ENCODE results near the gene CBFA2T2. TPM values are rescaled to one million over a fixed set of nuclear protein-coding genes. Genes with fewer than 3 reads are reported as not detected.
"Not testable (repeated sequence)": the region's sequence is repeated elsewhere in the genome, so short reads cannot be mapped to it uniquely, and the experiment has no call there.

Gene CBFA2T2
- total and polyA plus RNA-seq, 2 of the 4 experiments (the other 2 are of a cell fraction) = 3.8 to 6.2 TPM

DNA sequence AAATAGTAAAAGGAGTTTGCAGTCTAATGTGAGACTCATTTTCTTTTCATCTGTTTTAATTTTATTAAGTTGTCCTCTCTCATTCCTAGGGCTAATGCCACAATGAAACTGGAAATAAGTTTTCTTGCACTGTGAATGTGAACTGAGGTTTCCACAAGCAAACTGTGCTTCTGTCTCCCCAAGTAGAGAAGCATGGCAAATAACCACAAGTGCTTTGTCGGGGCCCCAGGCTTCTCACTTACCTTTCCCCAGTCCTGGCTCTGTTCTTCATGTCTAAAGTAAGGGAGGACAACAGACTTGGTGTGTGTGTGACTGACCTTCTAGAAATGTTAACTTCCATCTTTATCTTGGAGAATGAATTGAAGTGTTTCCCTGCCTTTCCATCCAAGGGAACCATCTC is 80.8 kb downstream of the CBFA2T2 start:
- no TSS peak for BruUV-seq (replicated peaks)
- no peak overlapping the region for H2AFZ ChIP-seq (replicated peaks; ENCODE audit: low read length, poor library complexity)
- H4K8ac ChIP-seq (ENCODE audit: low read depth in 2 of 2, low read length in 2 of 2) = no peak overlapping the region
- no peak for DNase-seq
- no peak overlapping the region for H4K5ac ChIP-seq (ENCODE audit: low read depth, low read length)
- no peak overlapping the region for H2BK120ac ChIP-seq (ENCODE audit: low read depth, low read length)
- in situ Hi-C loops (cut with MboI; ENCODE audit: low sequenced_read_pairs) (no loop called here), intact Hi-C loops (cut with micrococcal nuclease) (no loop called here), dilution Hi-C loops (cut with HindIII; ENCODE audit: low sequenced_read_pairs, unreplicated experiment) (no loop called here)
- ATAC-seq (ENCODE audit: low read depth) = no peak
- H3K4me2 ChIP-seq (ENCODE audit: low read depth, low read length) = no peak overlapping the region
- no peak overlapping the region for H3K56ac ChIP-seq (ENCODE audit: extremely low read depth, insufficient read depth, low read length)
- no peaks in the 10 kb centered on the region for H3K36me3 ChIP-seq (ENCODE audit: control insufficient read depth, insufficient read depth, low read length)
- H3K14ac ChIP-seq (replicated peaks; ENCODE audit: low read depth, low read length) = no peak overlapping the region
- no CpG with 5 or more reads among the region's 1 CpG for WGBS, 2 experiments (ENCODE audit: extremely low coverage in 2 of 2, insufficient read length in 1 of 2)
- no peak overlapping the region for H3K4me3 ChIP-seq (ENCODE audit: insufficient read depth, low read depth, low read length)
- no peaks in the 10 kb centered on the region for H3K9me3 ChIP-seq (ENCODE audit: control insufficient read depth, insufficient read depth, low read length)
- H3K27me3 ChIP-seq (ENCODE audit: control insufficient read depth, insufficient read depth, low read length) = no peaks in the 10 kb centered on the region
- H4K91ac ChIP-seq (ENCODE audit: insufficient read depth, low read depth, low read length) = no peak overlapping the region
- no peak overlapping the region for H2AK9ac ChIP-seq (replicated peaks; ENCODE audit: low read depth, low read length, poor library complexity)
- no peak overlapping the region for H2BK15ac ChIP-seq (ENCODE audit: low read depth, low read length)
- H3K9me1 ChIP-seq (ENCODE audit: insufficient read depth, low read length) = peaks cover 6% of the 10 kb centered on the region; the same call in 1 of the 2 replicates
- no peak overlapping the region for H2AK5ac ChIP-seq (ENCODE audit: low read depth, low read length)
- no peaks in the 10 kb centered on the region for H3K4me1 ChIP-seq (ENCODE audit: control insufficient read depth, insufficient read depth, low read length)
- TF ChIP-seq, protein P1, sequence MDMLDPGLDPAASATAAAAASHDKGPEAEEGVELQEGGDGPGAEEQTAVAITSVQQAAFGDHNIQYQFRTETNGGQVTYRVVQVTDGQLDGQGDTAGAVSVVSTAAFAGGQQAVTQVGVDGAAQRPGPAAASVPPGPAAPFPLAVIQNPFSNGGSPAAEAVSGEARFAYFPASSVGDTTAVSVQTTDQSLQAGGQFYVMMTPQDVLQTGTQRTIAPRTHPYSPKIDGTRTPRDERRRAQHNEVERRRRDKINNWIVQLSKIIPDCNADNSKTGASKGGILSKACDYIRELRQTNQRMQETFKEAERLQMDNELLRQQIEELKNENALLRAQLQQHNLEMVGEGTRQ (IDR thresholded peaks at IDR 0.05; ENCODE audit: low read depth, low read length) = no peak
- no peak for TF ChIP-seq POLR2A (IDR thresholded peaks at IDR 0.05; ENCODE audit: low read depth, low read length)
- TF ChIP-seq SMC3 (IDR thresholded peaks at IDR 0.05; ENCODE audit: low read depth, low read length) = no peak
- no peak for TF ChIP-seq MAZ (IDR thresholded peaks at IDR 0.05; ENCODE audit: borderline replicate concordance, low read depth, low read length)
- no peak for TF ChIP-seq FOS (IDR thresholded peaks at IDR 0.05; ENCODE audit: low read depth, low read length)
- TF ChIP-seq NFE2L2 (IDR thresholded peaks at IDR 0.05; ENCODE audit: low read depth, low read length) = no peak
- TF ChIP-seq, protein P2, sequence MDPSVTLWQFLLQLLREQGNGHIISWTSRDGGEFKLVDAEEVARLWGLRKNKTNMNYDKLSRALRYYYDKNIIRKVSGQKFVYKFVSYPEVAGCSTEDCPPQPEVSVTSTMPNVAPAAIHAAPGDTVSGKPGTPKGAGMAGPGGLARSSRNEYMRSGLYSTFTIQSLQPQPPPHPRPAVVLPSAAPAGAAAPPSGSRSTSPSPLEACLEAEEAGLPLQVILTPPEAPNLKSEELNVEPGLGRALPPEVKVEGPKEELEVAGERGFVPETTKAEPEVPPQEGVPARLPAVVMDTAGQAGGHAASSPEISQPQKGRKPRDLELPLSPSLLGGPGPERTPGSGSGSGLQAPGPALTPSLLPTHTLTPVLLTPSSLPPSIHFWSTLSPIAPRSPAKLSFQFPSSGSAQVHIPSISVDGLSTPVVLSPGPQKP (IDR thresholded peaks at IDR 0.05; ENCODE audit: borderline replicate concordance, low read depth, low read length) = no peak
- TF ChIP-seq CEBPB (IDR thresholded peaks at IDR 0.05; ENCODE audit: low read depth, low read length) = no peak
- H3K9ac ChIP-seq (ENCODE audit: low read depth, low read length) = no peak overlapping the region
- ChIA-PET CTCF (no interaction called here), POLR2A (ENCODE audit: unreplicated experiment) (no interaction called here)
- H3K4ac ChIP-seq (ENCODE audit: low read depth, low read length) = no peak overlapping the region
- H2BK5ac ChIP-seq (ENCODE audit: low read depth, low read length, poor library complexity, severe bottlenecking) = no peak overlapping the region
- no peaks in the 10 kb centered on the region for H4K20me1 ChIP-seq (ENCODE audit: insufficient read depth, low read length)
- no peak overlapping the region for H3K27ac ChIP-seq (ENCODE audit: insufficient read depth, low read length)
- no peak overlapping the region for H2BK20ac ChIP-seq (ENCODE audit: low read depth, low read length)
- H3K79me1 ChIP-seq (ENCODE audit: low read depth in 1 of 2, low read length in 2 of 2) = peaks cover 0 to 33% of the 10 kb centered on the region in 2 experiments
- H3K23ac ChIP-seq (ENCODE audit: low read depth, low read length) = no peak overlapping the region
- H3K18ac ChIP-seq (ENCODE audit: low read depth, low read length) = no peak overlapping the region

DNA sequence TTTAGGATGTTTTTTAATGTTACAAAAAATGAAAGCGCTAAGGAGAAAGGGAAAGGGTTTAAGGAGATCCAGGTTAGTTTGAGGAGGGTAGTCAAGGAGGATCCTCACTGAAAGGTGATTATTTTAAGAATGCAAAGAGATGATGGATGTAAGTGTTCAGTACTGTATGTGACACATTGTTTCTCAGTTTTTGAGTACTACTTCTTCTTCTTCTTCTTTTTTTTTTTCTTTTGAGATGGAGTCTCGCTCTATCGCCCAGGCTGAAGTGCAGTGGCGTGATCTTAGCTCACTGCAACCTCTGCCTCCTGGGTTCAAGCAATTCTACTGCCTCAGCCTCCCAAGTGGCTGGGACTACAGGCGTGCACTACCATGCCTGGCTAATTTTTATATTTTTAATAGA is 83.4 kb downstream of the CBFA2T2 start:
- POLR2A ChIA-PET (ENCODE audit: unreplicated experiment) = not testable (repeated sequence)

More for the DNA sequence above, 83.4 kb downstream of the CBFA2T2 start:
- H4K91ac ChIP-seq (ENCODE audit: insufficient read depth, low read depth, low read length); H4K20me1 ChIP-seq (ENCODE audit: insufficient read depth, low read length); intact Hi-C loops (cut with micrococcal nuclease); H3K4me1 ChIP-seq (ENCODE audit: control insufficient read depth, insufficient read depth, low read length); H3K27me3 ChIP-seq (ENCODE audit: control insufficient read depth, insufficient read depth, low read length); H3K56ac ChIP-seq (ENCODE audit: extremely low read depth, insufficient read depth, low read length); H3K18ac ChIP-seq (ENCODE audit: low read depth, low read length); H3K4ac ChIP-seq (ENCODE audit: low read depth, low read length); ATAC-seq (ENCODE audit: low read depth); H2AK5ac ChIP-seq (ENCODE audit: low read depth, low read length); H2BK5ac ChIP-seq (ENCODE audit: low read depth, low read length, poor library complexity, severe bottlenecking); H3K27ac ChIP-seq (ENCODE audit: insufficient read depth, low read length); dilution Hi-C loops (cut with HindIII; ENCODE audit: low sequenced_read_pairs, unreplicated experiment); H4K5ac ChIP-seq (ENCODE audit: low read depth, low read length); H3K9me1 ChIP-seq (ENCODE audit: insufficient read depth, low read length); CTCF ChIA-PET; H3K9ac ChIP-seq (ENCODE audit: low read depth, low read length); H2AK9ac ChIP-seq (replicated peaks; ENCODE audit: low read depth, low read length, poor library complexity); BruUV-seq (replicated peaks); DNase-seq; H3K36me3 ChIP-seq (ENCODE audit: control insufficient read depth, insufficient read depth, low read length); in situ Hi-C loops (cut with MboI; ENCODE audit: low sequenced_read_pairs); H2BK15ac ChIP-seq (ENCODE audit: low read depth, low read length); H3K4me2 ChIP-seq (ENCODE audit: low read depth, low read length); H2AFZ ChIP-seq (replicated peaks; ENCODE audit: low read length, poor library complexity); H2BK120ac ChIP-seq (ENCODE audit: low read depth, low read length); H3K4me3 ChIP-seq (ENCODE audit: insufficient read depth, low read depth, low read length); H3K23ac ChIP-seq (ENCODE audit: low read depth, low read length); H3K9me3 ChIP-seq (ENCODE audit: control insufficient read depth, insufficient read depth, low read length); H3K14ac ChIP-seq (replicated peaks; ENCODE audit: low read depth, low read length); H4K8ac ChIP-seq (ENCODE audit: low read depth in 2 of 2, low read length in 2 of 2); H2BK20ac ChIP-seq (ENCODE audit: low read depth, low read length): not testable (repeated sequence)
- H3K79me1 ChIP-seq (ENCODE audit: low read depth in 1 of 2, low read length in 2 of 2) = peaks cover 0 to 35% of the 10 kb centered on the region in 2 experiments
- 100% methylated on average over 1 of the region's 5 CpGs; no CpG with 5 or more reads in 1 of the 2 experiments for WGBS, 2 experiments (ENCODE audit: extremely low coverage in 2 of 2, insufficient read length in 1 of 2)

Measured in IMR-90 (cell line).